ENCODE results near the gene AMBP. TPM values are rescaled to one million over a fixed set of nuclear protein-coding genes. Genes with fewer than 3 reads are reported as not detected.
"Not testable (repeated sequence)": the region's sequence is repeated elsewhere in the genome, so short reads cannot be mapped to it uniquely, and the experiment has no call there.

The AMBP gene
- polyA plus RNA-seq, 2 of the 4 experiments (the other 2 are of a cell fraction), result 6.1 to 9.4 TPM

GRCh38 chr9:114047717-114048116, 30.4 kb downstream of the AMBP start:
- Histone ChIP-seq H3K4me3 (no peak overlapping the region), H3K27ac (no peak overlapping the region), H3K9me3 (no peaks in the 10 kb centered on the region), H3K4me1 (no peaks in the 10 kb centered on the region), H3K4me2 (no peak overlapping the region)
- FAIRE-seq (no peak), DNase-seq (ENCODE audit: low read depth in 1 of 2, low spot score in 1 of 2) (peak; percentile 13 to 31), ATAC-seq (peak in 1 of 2 experiments; percentile 73; a peak in 2 of 6 replicates)
- WGBS (ENCODE audit: missing lambda C conversion rate), result 88% methylated on average over 3 of the region's 3 CpGs
- ChIA-PET CTCF (interaction anchor here (1.0 to 2.0 kb wide), 3 partner anchors 11 to 18 kb away, joined by 3 to 7 read pairs (median 4); no protein-coding TSS in a partner anchor), POLR2A (no interaction called here)
- TF ChIP-seq RAD21 (conservative IDR thresholded peaks at IDR 0.05 in 1 of 2, IDR thresholded peaks at IDR 0.05 in 1 of 2) (peak in 1 of 2 experiments; percentile 45; a peak in 2 of 5 replicates), ZSCAN20 (CRISPR knock-in tag; IDR thresholded peaks at IDR 0.05) (no peak)

- Histone ChIP-seq H3K4me3 (no peak overlapping the region), H3K27ac (no peak overlapping the region), H3K4me1 (no peaks in the 10 kb centered on the region), H3K4me2 (no peak overlapping the region), H3K9me3 (no peaks in the 10 kb centered on the region)
- no peak for DNase-seq (ENCODE audit: low read depth in 1 of 2, low spot score in 1 of 2)
- 90% methylated on average over 1 of the region's 1 CpG for WGBS (ENCODE audit: missing lambda C conversion rate)
- POLR2A ChIA-PET, result no interaction called here
- ATAC-seq, result no peak
- CTCF ChIA-PET, result interaction anchor here (1.0 to 2.0 kb wide), 5 partner anchors 12 to 51 kb away, joined by 3 to 7 read pairs (median 3); no protein-coding TSS in a partner anchor
- no peak for TF ChIP-seq ATOH8 (CRISPR knock-in tag; IDR thresholded peaks at IDR 0.05; ENCODE audit: low read depth)
- no peak for TF ChIP-seq FOXS1 (CRISPR knock-in tag; IDR thresholded peaks at IDR 0.05)
- no peak for TF ChIP-seq ESRRA (IDR thresholded peaks at IDR 0.05; ENCODE audit: borderline replicate concordance, low read length)
- no peak for TF ChIP-seq SREBF2 (IDR thresholded peaks at IDR 0.05)
- TF ChIP-seq PBX3 (IDR thresholded peaks at IDR 0.05), result no peak
- TF ChIP-seq NR3C1 (IDR thresholded peaks at IDR 0.05), result no peak
- TF ChIP-seq HOXB13 (CRISPR knock-in tag; IDR thresholded peaks at IDR 0.05; ENCODE audit: low read depth), result no peak
- TF ChIP-seq MAFK (IDR thresholded peaks at IDR 0.05; ENCODE audit: partially characterized antibody), result no peak
- no peak for TF ChIP-seq HOXA7 (CRISPR knock-in tag; IDR thresholded peaks at IDR 0.05)
- no peak for TF ChIP-seq REST (IDR thresholded peaks at IDR 0.05)
- TF ChIP-seq HDAC2 (IDR thresholded peaks at IDR 0.05), result no peak
- no peak for FAIRE-seq
Measured at GRCh38 chr9:114046875-114047274, 31.2 kb downstream of the AMBP start.

- Histone ChIP-seq H3K4me2 (no peak overlapping the region), H3K27ac (no peak overlapping the region), H3K4me1 (no peaks in the 10 kb centered on the region), H3K9me3 (no peaks in the 10 kb centered on the region), H3K4me3 (no peak overlapping the region)
- FAIRE-seq, result no peak
- POLR2A ChIA-PET, result no interaction called here
- DNase-seq (ENCODE audit: low read depth in 1 of 2, low spot score in 1 of 2), result no peak
- 93% methylated on average over 4 of the region's 4 CpGs for WGBS (ENCODE audit: missing lambda C conversion rate)
- CTCF ChIA-PET, result interaction anchor here (0.6 to 2.0 kb wide), 4 partner anchors 12 to 262 kb away, joined by 3 to 7 read pairs (median 3); no protein-coding TSS in a partner anchor
- no peak for ATAC-seq
- TF ChIP-seq RCOR1 (IDR thresholded peaks at IDR 0.05; ENCODE audit: low read depth, low read length), result no peak
Measured at GRCh38 chr9:114046237-114046755, 31.8 kb downstream of the AMBP start.

- not testable (repeated sequence) for FAIRE-seq, ATAC-seq
Measured at GRCh38 chr9:114043660-114044059, 34.4 kb downstream of the AMBP start.

More at GRCh38 chr9:114043660-114044059, 34.4 kb downstream of the AMBP start:
- DNase-seq (ENCODE audit: low read depth in 1 of 2, low spot score in 1 of 2); POLR2A ChIA-PET; H3K4me3 ChIP-seq; H3K27ac ChIP-seq; H3K9me3 ChIP-seq; H3K4me1 ChIP-seq; H3K4me2 ChIP-seq: not testable (repeated sequence)
- CTCF ChIA-PET, result interaction anchor here (1.4 to 2.5 kb wide), 3 partner anchors 10 to 39 kb away, joined by 4 to 8 read pairs (median 4); no protein-coding TSS in a partner anchor

Data from A549 (cell line).